PC-3 (cell line): ENCODE measurements around the gene EXOC2.

Source experiments
- CTCF ChIP-seq: fragments of 300-600 bp; sonication (generic); conservative IDR thresholded peaks from 2 replicates; pipeline ENCODE4 v1.5.1; 2017; ENCODE audit warnings: antibody characterized with exemption, low read depth, mild to moderate bottlenecking, low read length
- EZH2 ChIP-seq: fragments of 300-600 bp; sonication (generic); IDR thresholded peaks from one replicate; pipeline ENCODE4 v1.6.1; 2017; ENCODE audit warnings: antibody characterized with exemption, mild to moderate bottlenecking, low read length; ENCODE audit not compliant: unreplicated experiment

- TF ChIP-seq CTCF, result no peak
- no peak for TF ChIP-seq EZH2
These were observed 176.7 kb downstream of the EXOC2 start for GRCh38 chr6:516213-516612.
